ENCODE data around the gene SLC48A1. TPM values are rescaled to one million over a fixed set of nuclear protein-coding genes. Genes with fewer than 3 reads are reported as not detected.

SLC48A1 gene
- polyA plus RNA-seq, 1 of the 3 experiments (the other 2 are of a cell fraction) = 7.3 TPM

DNA sequence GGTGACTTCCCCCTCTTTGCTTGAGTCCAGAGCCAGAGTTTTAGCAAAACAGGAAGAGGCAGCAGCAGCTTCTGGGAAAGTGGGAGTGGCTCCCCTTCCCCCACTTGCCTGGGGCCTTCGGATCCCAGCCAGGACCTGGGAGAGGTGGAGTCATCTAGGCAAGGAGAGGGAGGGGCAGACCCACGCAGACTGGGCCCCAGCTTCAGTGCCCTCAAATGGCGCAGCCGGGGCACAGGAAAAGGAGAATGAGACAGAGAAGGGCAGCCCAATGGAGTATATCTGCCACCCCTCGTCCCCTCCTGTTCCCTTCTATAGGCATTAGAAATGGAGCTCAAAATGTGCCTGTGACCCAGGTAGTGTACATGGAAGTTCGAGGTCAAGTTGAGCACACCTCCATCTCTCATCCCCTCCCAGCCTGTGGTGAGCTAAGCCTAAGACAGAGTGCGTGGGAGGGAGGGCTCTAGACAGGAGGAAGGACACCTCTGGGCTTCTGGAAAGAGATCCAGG lies 56.0 kb downstream of the SLC48A1 start:
- H3K4me2 ChIP-seq = no peak overlapping the region
- no peaks in the 10 kb centered on the region for H3K36me3 ChIP-seq (replicated peaks in 1 of 2; ENCODE audit: control insufficient read depth in 1 of 2, insufficient read depth in 2 of 2, low read length in 1 of 2)
- no peak overlapping the region for H3K4me3 ChIP-seq (ENCODE audit: low read depth in 2 of 2, low read length in 1 of 2)
- H4K20me1 ChIP-seq (ENCODE audit: insufficient read depth) = no peaks in the 10 kb centered on the region
- no peaks in the 10 kb centered on the region for H3K27me3 ChIP-seq (ENCODE audit: insufficient read depth)
- no peak overlapping the region for H3K9ac ChIP-seq
- peaks cover 14% of the 10 kb centered on the region in 2 experiments; a peak in 2 of 4 replicates for H3K4me1 ChIP-seq (ENCODE audit: control insufficient read depth in 1 of 2, insufficient read depth in 2 of 2, low read depth in 1 of 2, low read length in 1 of 2)
- H3K9me3 ChIP-seq = no peaks in the 10 kb centered on the region
- H3K79me2 ChIP-seq (ENCODE audit: insufficient read depth) = no peaks in the 10 kb centered on the region
- ChIA-PET POLR2A (interaction anchor here (0.9 to 1.3 kb wide), 2 partner anchors 9 to 92 kb away, joined by 3 to 5 read pairs; partner anchors contain the start of gene HDAC7), CTCF (interaction anchor here (0.8 to 25.6 kb wide), 12 partner anchors 9 to 260 kb away, joined by 3 to 458 read pairs (median 4); partner anchors contain the start of genes HDAC7, RPAP3 and SLC48A1)
- DNase-seq = peak; percentile 83
- TF ChIP-seq NRF1 (IDR thresholded peaks at IDR 0.05; ENCODE audit: low read depth, low read length) (no peak), FOXM1 (IDR thresholded peaks at IDR 0.05; ENCODE audit: low read depth) (no peak), RCOR1 (IDR thresholded peaks at IDR 0.05; ENCODE audit: low read length) (no peak), FOSL2 (IDR thresholded peaks at IDR 0.05; ENCODE audit: borderline replicate concordance, low read depth) (no peak), GATA2 (CRISPR knock-in tag; IDR thresholded peaks at IDR 0.05) (no peak), TAF1 (IDR thresholded peaks at IDR 0.05; ENCODE audit: borderline replicate concordance, low read depth, low read length) (peak; percentile 46; the same call in 1 of the 2 replicates), ELF1 (IDR thresholded peaks at IDR 0.05) (peak; percentile 70), MXI1 (IDR thresholded peaks at IDR 0.05; ENCODE audit: low read depth, low read length) (no peak), TEAD4 (IDR thresholded peaks at IDR 0.05; ENCODE audit: borderline replicate concordance, insufficient read depth) (no peak), RXRA (IDR thresholded peaks at IDR 0.05; ENCODE audit: borderline replicate concordance, low read depth) (no peak), SMC3 (IDR thresholded peaks at IDR 0.05; ENCODE audit: low read depth, low read length) (no peak), CHD2 (IDR thresholded peaks at IDR 0.05; ENCODE audit: low read length, partially characterized antibody) (peak; percentile 62), POLR2AphosphoS5 (IDR thresholded peaks at IDR 0.05; ENCODE audit: low read depth, low read length) (no peak)
- TF ChIP-seq, protein P1, sequence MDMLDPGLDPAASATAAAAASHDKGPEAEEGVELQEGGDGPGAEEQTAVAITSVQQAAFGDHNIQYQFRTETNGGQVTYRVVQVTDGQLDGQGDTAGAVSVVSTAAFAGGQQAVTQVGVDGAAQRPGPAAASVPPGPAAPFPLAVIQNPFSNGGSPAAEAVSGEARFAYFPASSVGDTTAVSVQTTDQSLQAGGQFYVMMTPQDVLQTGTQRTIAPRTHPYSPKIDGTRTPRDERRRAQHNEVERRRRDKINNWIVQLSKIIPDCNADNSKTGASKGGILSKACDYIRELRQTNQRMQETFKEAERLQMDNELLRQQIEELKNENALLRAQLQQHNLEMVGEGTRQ (IDR thresholded peaks at IDR 0.05; ENCODE audit: borderline replicate concordance, low read depth, low read length) = no peak
- no peaks in the 10 kb centered on the region for H3K9me2 ChIP-seq
- H3F3A ChIP-seq (replicated peaks; ENCODE audit: insufficient read depth) = no peaks in the 10 kb centered on the region
- H3K27ac ChIP-seq (ENCODE audit: low read depth in 2 of 2, low read length in 1 of 2) = peak overlapping the region in 1 of 2 experiments; percentile 81; a peak in 2 of 4 replicates
- 45% methylated on average over 7 of the region's 7 CpGs for WGBS (ENCODE audit: low lambda C conversion rate)
- H2AFZ ChIP-seq (ENCODE audit: low read depth) = peak overlapping the region; percentile 75; the same call in 1 of the 2 replicates

DNA sequence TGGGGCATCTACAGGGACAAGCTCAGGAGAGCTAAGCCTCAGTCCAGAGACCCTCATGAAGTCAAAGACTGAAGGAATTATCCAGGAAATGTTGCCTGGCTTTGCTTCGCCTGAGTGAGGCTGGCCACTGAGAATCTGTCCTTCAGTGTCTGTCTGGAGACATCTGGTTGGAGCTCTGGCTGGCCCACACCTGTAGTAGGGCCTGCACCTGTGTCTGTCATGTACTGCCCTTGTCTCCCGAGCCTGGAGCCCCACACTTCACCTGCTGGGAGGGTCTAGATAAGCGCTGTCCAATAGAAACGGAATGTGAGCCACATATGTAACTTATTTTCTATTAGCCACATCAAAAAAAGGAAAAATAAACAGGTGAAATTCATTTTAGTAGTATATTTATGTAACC lies 56.5 kb downstream of the SLC48A1 start:
- peak overlapping the region; percentile 75; the same call in 1 of the 2 replicates for H2AFZ ChIP-seq (ENCODE audit: low read depth)
- no peaks in the 10 kb centered on the region for H3K36me3 ChIP-seq (replicated peaks in 1 of 2; ENCODE audit: control insufficient read depth in 1 of 2, insufficient read depth in 2 of 2, low read length in 1 of 2)
- no peak for DNase-seq
- POLR2A ChIA-PET = interaction anchor here (1.3 kb wide), 1 partner anchor 12 kb away, joined by 3 read pairs; no protein-coding TSS in a partner anchor
- H3K9me2 ChIP-seq = no peaks in the 10 kb centered on the region
- no peaks in the 10 kb centered on the region for H3K79me2 ChIP-seq (ENCODE audit: insufficient read depth)
- 83% methylated on average over 4 of the region's 4 CpGs for WGBS (ENCODE audit: low lambda C conversion rate)
- peak overlapping the region in 1 of 2 experiments; percentile 81; a peak in 2 of 4 replicates for H3K27ac ChIP-seq (ENCODE audit: low read depth in 2 of 2, low read length in 1 of 2)
- H3K4me3 ChIP-seq (ENCODE audit: low read depth in 2 of 2, low read length in 1 of 2) = no peak overlapping the region
- CTCF ChIA-PET = interaction anchor here (1.0 to 25.6 kb wide), 8 partner anchors 11 to 120 kb away, joined by 3 to 458 read pairs (median 23); partner anchors contain the start of genes RPAP3 and SLC48A1
- no peaks in the 10 kb centered on the region for H3K27me3 ChIP-seq (ENCODE audit: insufficient read depth)
- no peaks in the 10 kb centered on the region for H3F3A ChIP-seq (replicated peaks; ENCODE audit: insufficient read depth)
- no peak overlapping the region for H3K9ac ChIP-seq
- H3K4me2 ChIP-seq = no peak overlapping the region
- H3K9me3 ChIP-seq = no peaks in the 10 kb centered on the region
- peaks cover 14% of the 10 kb centered on the region in 2 experiments; a peak in 2 of 4 replicates for H3K4me1 ChIP-seq (ENCODE audit: control insufficient read depth in 1 of 2, insufficient read depth in 2 of 2, low read depth in 1 of 2, low read length in 1 of 2)
- H4K20me1 ChIP-seq (ENCODE audit: insufficient read depth) = no peaks in the 10 kb centered on the region
- TF ChIP-seq, protein P2, sequence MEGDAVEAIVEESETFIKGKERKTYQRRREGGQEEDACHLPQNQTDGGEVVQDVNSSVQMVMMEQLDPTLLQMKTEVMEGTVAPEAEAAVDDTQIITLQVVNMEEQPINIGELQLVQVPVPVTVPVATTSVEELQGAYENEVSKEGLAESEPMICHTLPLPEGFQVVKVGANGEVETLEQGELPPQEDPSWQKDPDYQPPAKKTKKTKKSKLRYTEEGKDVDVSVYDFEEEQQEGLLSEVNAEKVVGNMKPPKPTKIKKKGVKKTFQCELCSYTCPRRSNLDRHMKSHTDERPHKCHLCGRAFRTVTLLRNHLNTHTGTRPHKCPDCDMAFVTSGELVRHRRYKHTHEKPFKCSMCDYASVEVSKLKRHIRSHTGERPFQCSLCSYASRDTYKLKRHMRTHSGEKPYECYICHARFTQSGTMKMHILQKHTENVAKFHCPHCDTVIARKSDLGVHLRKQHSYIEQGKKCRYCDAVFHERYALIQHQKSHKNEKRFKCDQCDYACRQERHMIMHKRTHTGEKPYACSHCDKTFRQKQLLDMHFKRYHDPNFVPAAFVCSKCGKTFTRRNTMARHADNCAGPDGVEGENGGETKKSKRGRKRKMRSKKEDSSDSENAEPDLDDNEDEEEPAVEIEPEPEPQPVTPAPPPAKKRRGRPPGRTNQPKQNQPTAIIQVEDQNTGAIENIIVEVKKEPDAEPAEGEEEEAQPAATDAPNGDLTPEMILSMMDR (IDR thresholded peaks at IDR 0.05) = no peak
- TF ChIP-seq, protein P3, sequence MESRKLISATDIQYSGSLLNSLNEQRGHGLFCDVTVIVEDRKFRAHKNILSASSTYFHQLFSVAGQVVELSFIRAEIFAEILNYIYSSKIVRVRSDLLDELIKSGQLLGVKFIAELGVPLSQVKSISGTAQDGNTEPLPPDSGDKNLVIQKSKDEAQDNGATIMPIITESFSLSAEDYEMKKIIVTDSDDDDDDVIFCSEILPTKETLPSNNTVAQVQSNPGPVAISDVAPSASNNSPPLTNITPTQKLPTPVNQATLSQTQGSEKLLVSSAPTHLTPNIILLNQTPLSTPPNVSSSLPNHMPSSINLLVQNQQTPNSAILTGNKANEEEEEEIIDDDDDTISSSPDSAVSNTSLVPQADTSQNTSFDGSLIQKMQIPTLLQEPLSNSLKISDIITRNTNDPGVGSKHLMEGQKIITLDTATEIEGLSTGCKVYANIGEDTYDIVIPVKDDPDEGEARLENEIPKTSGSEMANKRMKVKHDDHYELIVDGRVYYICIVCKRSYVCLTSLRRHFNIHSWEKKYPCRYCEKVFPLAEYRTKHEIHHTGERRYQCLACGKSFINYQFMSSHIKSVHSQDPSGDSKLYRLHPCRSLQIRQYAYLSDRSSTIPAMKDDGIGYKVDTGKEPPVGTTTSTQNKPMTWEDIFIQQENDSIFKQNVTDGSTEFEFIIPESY (IDR thresholded peaks at IDR 0.05; ENCODE audit: borderline replicate concordance, low read depth) = no peak
- TF ChIP-seq, protein P1 (IDR thresholded peaks at IDR 0.05; ENCODE audit: borderline replicate concordance, low read depth, low read length) = no peak
- TF ChIP-seq TAF1 (IDR thresholded peaks at IDR 0.05; ENCODE audit: borderline replicate concordance, low read depth, low read length) = no peak
- TF ChIP-seq POLR2AphosphoS5 (IDR thresholded peaks at IDR 0.05; ENCODE audit: low read depth, low read length) = no peak
- TF ChIP-seq, protein P4, sequence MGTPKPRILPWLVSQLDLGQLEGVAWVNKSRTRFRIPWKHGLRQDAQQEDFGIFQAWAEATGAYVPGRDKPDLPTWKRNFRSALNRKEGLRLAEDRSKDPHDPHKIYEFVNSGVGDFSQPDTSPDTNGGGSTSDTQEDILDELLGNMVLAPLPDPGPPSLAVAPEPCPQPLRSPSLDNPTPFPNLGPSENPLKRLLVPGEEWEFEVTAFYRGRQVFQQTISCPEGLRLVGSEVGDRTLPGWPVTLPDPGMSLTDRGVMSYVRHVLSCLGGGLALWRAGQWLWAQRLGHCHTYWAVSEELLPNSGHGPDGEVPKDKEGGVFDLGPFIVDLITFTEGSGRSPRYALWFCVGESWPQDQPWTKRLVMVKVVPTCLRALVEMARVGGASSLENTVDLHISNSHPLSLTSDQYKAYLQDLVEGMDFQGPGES (IDR thresholded peaks at IDR 0.05; ENCODE audit: low read depth, low read length) = no peak
- TF ChIP-seq FOSL2 (IDR thresholded peaks at IDR 0.05; ENCODE audit: borderline replicate concordance, low read depth) = no peak
- TF ChIP-seq NFIC (IDR thresholded peaks at IDR 0.05; ENCODE audit: borderline replicate concordance) = no peak
- TF ChIP-seq, protein P5, sequence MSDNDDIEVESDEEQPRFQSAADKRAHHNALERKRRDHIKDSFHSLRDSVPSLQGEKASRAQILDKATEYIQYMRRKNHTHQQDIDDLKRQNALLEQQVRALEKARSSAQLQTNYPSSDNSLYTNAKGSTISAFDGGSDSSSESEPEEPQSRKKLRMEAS (IDR thresholded peaks at IDR 0.05; ENCODE audit: low read depth) = no peak

Measured in SK-N-SH (cell line).